Upper lobe of left lung (tissue), 6 donors: ENCODE measurements around the gene HEATR3. TPM values are rescaled to one million over a fixed set of nuclear protein-coding genes. Genes with fewer than 3 reads are reported as not detected.
"Not testable (repeated sequence)": the region's sequence is repeated elsewhere in the genome, so short reads cannot be mapped to it uniquely, and the experiment has no call there.

ENCODE experiments used
- ATAC-seq, 2 donors: fragments of 200-7000 bp; cut with Tn5 transposase; one replicate each; pipeline ENCODE4 v1.9.1; 2022; ENCODE audit warnings: mild to moderate bottlenecking in 2 of 2, moderate library complexity in 2 of 2; ENCODE audit not compliant: low FRiP score in 2 of 2
- DNase-seq, 2 donors: peaks; one replicate each; pipeline ENCODE4 v3.0.0-alpha.2; 2019 to 2020
- H3K27ac ChIP-seq, 4 donors: fragments of 200-600 bp; sonication (generic); one replicate each; pipeline ENCODE4 v1.5.1; 2016 to 2019
- H3K27me3 ChIP-seq, 4 donors: fragments of 200-600 bp; sonication (generic); one replicate each; pipeline ENCODE4 v1.5.1; 2017 to 2019
- H3K36me3 ChIP-seq, 4 donors: fragments of 200-600 bp; sonication (generic); one replicate each; pipeline ENCODE4 v1.5.1; 2016 to 2019
- H3K4me1 ChIP-seq, 4 donors: fragments of 200-600 bp; sonication (generic); one replicate each; pipeline ENCODE4 v1.5.1; 2018 to 2019
- H3K4me3 ChIP-seq, 4 donors: fragments of 200-600 bp; sonication (generic); one replicate each; pipeline ENCODE4 v1.5.1; 2017 to 2019; ENCODE audit warnings: mild to moderate bottlenecking in 2 of 4, moderate library complexity in 1 of 4
- H3K9me3 ChIP-seq, 4 donors: fragments of 200-600 bp; sonication (generic); one replicate each; pipeline ENCODE4 v1.5.1; 2018 to 2019
- CTCF ChIP-seq, 6 experiments: fragments of 450-650 bp in 4 of 6; fragments of 200-600 bp in 2 of 6; sonication (generic) in 2 of 6; IDR thresholded peaks; one replicate each; pipeline ENCODE4 v1.5.1; 2016 to 2019; ENCODE audit warnings: antibody characterized with exemption in 6 of 6
- EP300 ChIP-seq, 4 donors: sonication (generic); formaldehyde crosslinking; IDR thresholded peaks; one replicate each; pipeline ENCODE4 v1.5.1; 2017; ENCODE audit warnings: antibody characterized with exemption in 4 of 4, control low read depth in 2 of 4
- POLR2A ChIP-seq, 4 donors: fragments of 450-650 bp; IDR thresholded peaks; one replicate each; pipeline ENCODE4 v1.5.1; 2016 to 2017; ENCODE audit warnings: antibody characterized with exemption in 4 of 4, mild to moderate bottlenecking in 2 of 4
- POLR2AphosphoS5 ChIP-seq, 2 donors: sonication (generic); formaldehyde crosslinking; IDR thresholded peaks; one replicate each; pipeline ENCODE4 v1.5.1; 2017; ENCODE audit warnings: antibody characterized with exemption in 2 of 2
- WGBS, 2 donors: methylation state at CpG; one replicate each; pipeline ENCODE4 v1.1.5; 2017 to 2018; 5-methylcytosine and 5-hydroxymethylcytosine counted together
- total RNA-seq, 6 donors: library from RNA; depleted of rRNA in 4 of 6; stranded (reverse); fragments of >200 nt in 4 of 6; gene quantifications; one replicate each; pipeline versions ENCODE4 v1.1.0 to v1.2.1, GENCODE V29; 2016 to 2021
- donor health status: DM: no; HTN: no; CAD: no; lungs with moderate emphysema.
- donor health status: DM: no; HTN: yes; CAD: no; lungs with severe emphysema.

The HEATR3 gene
- total RNA-seq, 6 donors from 2014 or later: 15.0 to 59.7 (median 25.1) TPM

- no peak for TF ChIP-seq POLR2A (IDR thresholded peaks at IDR 0.05)
- no peak for TF ChIP-seq CTCF (IDR thresholded peaks at IDR 0.05)
- TF ChIP-seq EP300 (IDR thresholded peaks at IDR 0.05): no peak
- TF ChIP-seq POLR2AphosphoS5 (IDR thresholded peaks at IDR 0.05): no peak
- Histone ChIP-seq H3K4me1 (no peaks in the 10 kb centered on the region), H3K27ac (no peak overlapping the region), H3K4me3 (no peak overlapping the region), H3K9me3 (peaks cover 0 to 3% (median 0%) of the 10 kb centered on the region in 4 donors), H3K27me3 (no peaks in the 10 kb centered on the region), H3K36me3 (no peaks in the 10 kb centered on the region)
- no peak for DNase-seq
- ATAC-seq: no peak
- 84 to 90% methylated on average over 4 of the region's 4 CpGs for WGBS, 2 donors
Observed at GRCh38 chr16:50126183-50126582, 60.4 kb downstream of the HEATR3 start.

DNA sequence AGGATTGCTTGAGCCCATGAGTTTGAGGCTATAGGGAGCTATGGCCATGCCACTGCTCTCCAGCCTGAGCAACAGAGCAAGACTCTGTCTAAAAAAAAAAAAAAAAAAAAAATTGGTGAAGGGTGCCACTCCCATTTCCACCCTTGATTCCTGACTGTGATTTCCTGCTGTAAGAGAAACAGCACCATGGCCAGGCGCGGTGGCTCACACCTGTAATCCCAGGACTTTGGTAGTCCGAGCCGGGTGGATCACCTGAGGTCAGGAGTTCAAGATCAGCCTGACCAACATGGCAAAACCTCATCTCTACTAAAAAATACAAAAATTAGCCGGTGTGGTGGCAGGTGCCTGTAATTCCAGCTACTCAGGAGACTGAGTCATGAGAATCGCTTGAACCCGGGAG, 66.8 kb downstream of the HEATR3 start:
- H3K27me3 ChIP-seq, H3K4me1 ChIP-seq, H3K36me3 ChIP-seq, ATAC-seq, H3K27ac ChIP-seq, H3K9me3 ChIP-seq, H3K4me3 ChIP-seq, DNase-seq: not testable (repeated sequence)
- 83 to 87% methylated on average over 7 of the region's 7 CpGs for WGBS, 2 donors

DNA sequence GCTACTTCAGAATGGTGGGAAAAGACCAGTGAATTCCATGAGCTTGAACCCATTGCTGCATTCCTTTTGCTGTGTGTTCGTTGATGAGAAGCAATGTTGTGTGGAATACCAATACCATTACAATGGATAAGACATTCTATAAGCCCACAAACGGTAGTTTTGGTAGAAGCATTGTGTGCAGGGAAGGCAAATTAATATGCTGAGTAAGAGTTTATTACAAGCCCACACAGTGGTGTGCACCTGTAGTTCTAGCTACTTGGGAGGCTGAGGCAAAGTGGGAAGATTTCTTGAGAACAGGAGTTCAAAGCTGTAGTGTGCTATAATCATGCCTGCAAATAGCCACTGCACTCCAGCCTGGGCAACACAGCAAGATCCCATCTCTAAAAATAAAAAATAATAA, 67.4 kb downstream of the HEATR3 start:
- Histone ChIP-seq H3K9me3 (no peaks in the 10 kb centered on the region), H3K27me3 (no peaks in the 10 kb centered on the region), H3K4me1 (no peaks in the 10 kb centered on the region), H3K27ac (no peak overlapping the region), H3K4me3 (no peak overlapping the region), H3K36me3 (no peaks in the 10 kb centered on the region)
- 41 to 73% methylated on average over 2 of the region's 2 CpGs for WGBS, 2 donors
- DNase-seq (no peak), ATAC-seq (no peak)
- TF ChIP-seq CTCF (IDR thresholded peaks at IDR 0.05): no peak

- no peaks in the 10 kb centered on the region for H3K36me3 ChIP-seq
- DNase-seq (no peak), ATAC-seq (no peak)
- H3K27me3 ChIP-seq: no peaks in the 10 kb centered on the region
- TF ChIP-seq POLR2AphosphoS5 (IDR thresholded peaks at IDR 0.05): no peak
- no peak for TF ChIP-seq EP300 (IDR thresholded peaks at IDR 0.05)
- TF ChIP-seq POLR2A (IDR thresholded peaks at IDR 0.05): no peak
- TF ChIP-seq CTCF (IDR thresholded peaks at IDR 0.05): no peak
- no peaks in the 10 kb centered on the region for H3K9me3 ChIP-seq
- no peak overlapping the region for H3K4me3 ChIP-seq
- H3K27ac ChIP-seq: no peak overlapping the region
- no peaks in the 10 kb centered on the region for H3K4me1 ChIP-seq
Observed at GRCh38 chr16:50136399-50136798, 70.6 kb downstream of the HEATR3 start.

GRCh38 chr16:50137268-50137667, 71.5 kb downstream of the HEATR3 start:
- no peak overlapping the region for H3K27ac ChIP-seq
- no peak for TF ChIP-seq CTCF (IDR thresholded peaks at IDR 0.05)
- no peak for TF ChIP-seq POLR2AphosphoS5 (IDR thresholded peaks at IDR 0.05)
- no peak for TF ChIP-seq EP300 (IDR thresholded peaks at IDR 0.05)
- H3K9me3 ChIP-seq: no peaks in the 10 kb centered on the region
- H3K4me1 ChIP-seq: no peaks in the 10 kb centered on the region
- 92 to 97% methylated on average over 3 of the region's 3 CpGs for WGBS, 2 donors
- H3K36me3 ChIP-seq: no peaks in the 10 kb centered on the region
- DNase-seq: no peak
- no peaks in the 10 kb centered on the region for H3K27me3 ChIP-seq
- no peak overlapping the region for H3K4me3 ChIP-seq
- no peak for ATAC-seq
